GM15510 (cell line): ENCODE results near the gene SASH1.

Experiments used
- POLR2A ChIP-seq: IDR thresholded peaks from 3 replicates; pipeline ENCODE4 v1.6.1; 2011; ENCODE audit warnings: borderline replicate concordance; ENCODE audit not compliant: insufficient read length; ENCODE audit errors: extremely low read depth

Gene SASH1

GRCh38 chr6:148345578-148345977, 2.9 kb downstream of the SASH1 start:
- TF ChIP-seq POLR2A: no peak

GRCh38 chr6:148346681-148347440, 4.2 kb downstream of the SASH1 start:
- TF ChIP-seq POLR2A: no peak

- no peak for TF ChIP-seq POLR2A
Observed at GRCh38 chr6:148347441-148348054, 4.9 kb downstream of the SASH1 start.

- no peak for TF ChIP-seq POLR2A
Observed at GRCh38 chr6:148348335-148348734, 5.7 kb downstream of the SASH1 start.

- TF ChIP-seq POLR2A: no peak
Observed at GRCh38 chr6:148348778-148349177, 6.1 kb downstream of the SASH1 start.

- no peak for TF ChIP-seq POLR2A
Observed at GRCh38 chr6:148349466-148349865, 6.8 kb downstream of the SASH1 start.

GRCh38 chr6:148351309-148351708, 8.7 kb downstream of the SASH1 start:
- no peak for TF ChIP-seq POLR2A

- TF ChIP-seq POLR2A: no peak
Observed at GRCh38 chr6:148358196-148358785, 15.7 kb downstream of the SASH1 start.

DNA sequence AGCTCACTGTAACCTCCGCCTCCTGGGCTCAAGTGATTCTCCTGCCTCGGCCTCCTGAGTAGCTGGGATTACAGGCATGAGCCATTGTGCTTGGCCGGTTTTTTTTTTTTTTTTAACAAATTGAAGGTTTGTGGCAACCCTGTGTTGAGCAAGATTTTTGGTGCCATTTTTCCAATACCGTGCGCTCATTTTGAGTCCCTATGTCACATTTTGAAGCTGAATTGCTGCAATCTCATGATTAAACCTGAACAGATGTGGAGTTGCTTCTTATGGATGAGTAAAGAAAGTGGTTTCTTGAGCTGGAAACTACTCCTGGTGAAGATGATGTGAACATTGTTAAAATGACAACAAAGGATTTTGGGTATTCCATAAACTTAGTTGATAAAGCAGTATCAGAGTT, 16.6 kb downstream of the SASH1 start:
- no peak for TF ChIP-seq POLR2A

- TF ChIP-seq POLR2A: no peak
Observed at GRCh38 chr6:148364056-148364824, 21.6 kb downstream of the SASH1 start.

GRCh38 chr6:148365041-148365440, 22.4 kb downstream of the SASH1 start:
- TF ChIP-seq POLR2A: no peak

GRCh38 chr6:148367411-148368024, 24.9 kb downstream of the SASH1 start:
- TF ChIP-seq POLR2A: no peak

DNA sequence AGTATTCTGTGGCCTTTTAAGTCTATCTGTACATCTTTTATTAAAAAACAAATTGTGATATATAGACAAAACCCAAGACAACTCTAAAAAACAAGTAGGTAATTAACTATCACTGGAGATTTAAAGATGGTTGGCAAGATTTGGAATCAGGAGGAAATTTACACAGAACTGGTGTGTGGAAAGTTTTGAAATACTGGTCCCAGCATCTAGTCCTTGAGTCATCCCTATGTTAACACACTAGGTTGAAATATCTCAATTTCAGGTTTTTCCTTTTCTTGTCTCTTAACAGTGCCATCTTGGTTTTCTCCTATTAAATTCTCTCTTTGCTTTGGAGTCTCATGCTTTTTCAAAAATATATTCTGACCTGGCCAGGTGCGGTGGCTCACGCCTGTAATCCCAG, 27.5 kb downstream of the SASH1 start:
- TF ChIP-seq POLR2A: no peak

GRCh38 chr6:148374040-148374774, 31.6 kb downstream of the SASH1 start:
- TF ChIP-seq POLR2A: no peak
